H1 (cell line): Measurements from ENCODE around the gene SDR39U1. TPM values are rescaled to one million over a fixed set of nuclear protein-coding genes. Genes with fewer than 3 reads are reported as not detected.

Experiments used
- CTCF ChIA-PET: fragments of 300-600 bp; sonication (Branson Sonifier 250); formaldehyde crosslinking; loops from one replicate; lab custom pipeline; 2021; ENCODE audit not compliant: partially characterized antibody; lab: Charles Lee
- POLR2A ChIA-PET: fragments of 300-600 bp; sonication (Branson Sonifier 250); formaldehyde crosslinking; loops from one replicate; lab custom pipeline; 2021; ENCODE audit warnings: inconsistent platforms; ENCODE audit not compliant: partially characterized antibody; lab: Charles Lee
- DNase-seq, 2 experiments: peaks; one replicate each; pipeline versions ENCODE4 v3.0.0 to v3.0.0-alpha.2; 2010 to 2022; ENCODE audit warnings: low spot score in 2 of 2, low read depth in 1 of 2, mixed read lengths in 1 of 2
- FAIRE-seq: peaks from 2 replicates; lab custom pipeline; 2011; peaks lifted over from hg19 to GRCh38; lab: Jason Lieb, UNC
- H2AFZ ChIP-seq: 2 replicates; pipeline ENCODE4 v1.8.1; 2012; ENCODE audit warnings: low read length, inconsistent platforms
- H2AK5ac ChIP-seq: 2 replicates; pipeline ENCODE4 v1.6.1; 2013; ENCODE audit warnings: low read depth, low read length
- H2BK120ac ChIP-seq: replicated peaks from 2 replicates; pipeline ENCODE3; 2013; ENCODE audit warnings: low read depth, low read length, inconsistent platforms
- H2BK12ac ChIP-seq: 2 replicates; pipeline ENCODE4 v1.6.1; 2013; ENCODE audit warnings: low read depth, low read length
- H2BK15ac ChIP-seq: 2 replicates; pipeline ENCODE4 v1.6.1; 2013; ENCODE audit warnings: low read length
- H2BK20ac ChIP-seq: 2 replicates; pipeline ENCODE4 v1.6.1; 2013; ENCODE audit warnings: low read length
- H2BK5ac ChIP-seq: 2 replicates; pipeline ENCODE4 v1.6.1; 2013; ENCODE audit warnings: low read depth, low read length
- H3K14ac ChIP-seq: 2 replicates; pipeline ENCODE4 v1.6.1; 2013; ENCODE audit warnings: inconsistent platforms; ENCODE audit not compliant: insufficient read length
- H3K18ac ChIP-seq: 2 replicates; pipeline ENCODE4 v1.6.1; 2013; ENCODE audit warnings: low read length; ENCODE audit errors: extremely low read depth
- H3K23ac ChIP-seq: 2 replicates; pipeline ENCODE4 v1.6.1; 2013; ENCODE audit warnings: inconsistent platforms; ENCODE audit not compliant: insufficient read length
- H3K23me2 ChIP-seq: 2 replicates; pipeline ENCODE4 v1.6.1; 2013; ENCODE audit warnings: low read depth, low read length
- H3K27ac ChIP-seq: 2 replicates; pipeline ENCODE4 v1.6.1; 2011; ENCODE audit warnings: low read depth, low read length, inconsistent platforms
- H3K27me3 ChIP-seq, 4 experiments: replicated peaks in 1 of 4; 1 replicate in 1 of 4; 2 replicates in 3 of 4; pipeline versions ENCODE4 v1.6.1 to v1.8.1; 2011 to 2013; ENCODE audit warnings: low read length in 3 of 4, mild to moderate bottlenecking in 3 of 4, inconsistent platforms in 2 of 4, mixed read lengths in 2 of 4, moderate library complexity in 1 of 4; ENCODE audit not compliant: control insufficient read depth in 3 of 4, insufficient read depth in 3 of 4; ENCODE audit errors: extremely low read depth in 1 of 4
- H3K36me3 ChIP-seq, 4 experiments: 2 replicates each; pipeline versions ENCODE4 v1.6.1 to v1.8.1; 2011 to 2013; ENCODE audit warnings: mild to moderate bottlenecking in 4 of 4, low read length in 3 of 4, moderate library complexity in 2 of 4, control low read depth in 1 of 4, inconsistent platforms in 1 of 4; ENCODE audit not compliant: insufficient read depth in 4 of 4, control insufficient read depth in 2 of 4
- H3K4ac ChIP-seq: replicated peaks from 2 replicates; pipeline ENCODE3; 2013; ENCODE audit warnings: low read length, low read depth, mixed read lengths, inconsistent platforms; ENCODE audit not compliant: insufficient read length
- H3K4me1 ChIP-seq, 4 experiments: replicated peaks in 1 of 4; 1 replicate in 1 of 4; 2 replicates in 3 of 4; pipeline versions ENCODE4 v1.6.1 to v1.8.1; 2011 to 2013; ENCODE audit warnings: low read length in 3 of 4, inconsistent platforms in 2 of 4, mixed read lengths in 1 of 4; ENCODE audit not compliant: insufficient read depth in 4 of 4, control insufficient read depth in 3 of 4
- H3K4me2 ChIP-seq, 2 experiments: 2 replicates each; pipeline versions ENCODE4 v1.6.1 to v1.8.1; 2011 to 2013; ENCODE audit warnings: low read depth in 2 of 2, low read length in 2 of 2, control low read depth in 1 of 2, inconsistent platforms in 1 of 2, mild to moderate bottlenecking in 1 of 2; ENCODE audit not compliant: insufficient read depth in 1 of 2
- H3K4me3 ChIP-seq, 4 experiments: fragments of 200-600, 300-600 bp in 1 of 4; sonication (generic), shearing (Covaris generic), sonication (Bioruptor Twin) in 1 of 4; 2 replicates each; pipeline versions ENCODE4 v1.5.1 to v1.8.1; 2011 to 2016; ENCODE audit warnings: low read length in 4 of 4, low read depth in 3 of 4, control low read depth in 2 of 4, inconsistent platforms in 2 of 4, mild to moderate bottlenecking in 2 of 4, mixed read lengths in 1 of 4, moderate library complexity in 1 of 4; ENCODE audit not compliant: insufficient read depth in 2 of 4; ENCODE audit errors: extremely low read depth in 1 of 4
- H3K56ac ChIP-seq: replicated peaks from 2 replicates; pipeline ENCODE3; 2013; ENCODE audit warnings: low read depth, mild to moderate bottlenecking, mixed read lengths, low read length, inconsistent platforms; ENCODE audit not compliant: insufficient read length
- H3K79me1 ChIP-seq: 2 replicates; pipeline ENCODE4 v1.6.1; 2013; ENCODE audit warnings: low read depth, low read length, control low read depth
- H3K79me2 ChIP-seq, 2 experiments: 2 replicates each; pipeline versions ENCODE4 v1.6.1 to v1.8.1; 2012 to 2013; ENCODE audit warnings: low read length in 2 of 2, mild to moderate bottlenecking in 2 of 2, inconsistent platforms in 1 of 2; ENCODE audit not compliant: insufficient read depth in 2 of 2, control insufficient read depth in 1 of 2
- H3K9ac ChIP-seq, 4 experiments: replicated peaks in 1 of 4; 1 replicate in 1 of 4; 2 replicates in 3 of 4; pipeline versions ENCODE4 v1.6.1 to v1.8.1; 2011 to 2013; ENCODE audit warnings: low read depth in 3 of 4, low read length in 3 of 4, control low read depth in 2 of 4, mild to moderate bottlenecking in 2 of 4, moderate library complexity in 2 of 4, inconsistent platforms in 1 of 4; ENCODE audit errors: extremely low read depth in 1 of 4
- H3K9me3 ChIP-seq, 2 experiments: 2 replicates each; pipeline versions ENCODE4 v1.6.1 to v1.8.1; 2012 to 2013; ENCODE audit warnings: mild to moderate bottlenecking in 2 of 2, moderate library complexity in 2 of 2, control low read depth in 1 of 2, inconsistent platforms in 1 of 2, low read depth in 1 of 2, low read length in 1 of 2, mixed read lengths in 1 of 2; ENCODE audit not compliant: insufficient read depth in 2 of 2
- H4K20me1 ChIP-seq, 2 experiments: replicated peaks in 1 of 2; 2 replicates each; pipeline versions ENCODE3 to v1.8.1; 2011 to 2013; ENCODE audit warnings: inconsistent platforms in 2 of 2, low read length in 2 of 2, mild to moderate bottlenecking in 1 of 2; ENCODE audit not compliant: insufficient read depth in 2 of 2, control insufficient read depth in 1 of 2
- H4K5ac ChIP-seq: 2 replicates; pipeline ENCODE4 v1.6.1; 2013; ENCODE audit warnings: low read length, low read depth, mixed read lengths, inconsistent platforms; ENCODE audit not compliant: insufficient read length
- H4K8ac ChIP-seq: 2 replicates; pipeline ENCODE4 v1.8.0; 2013; ENCODE audit warnings: mild to moderate bottlenecking, moderate library complexity, low read length, inconsistent platforms; ENCODE audit not compliant: insufficient read depth; ENCODE audit errors: extremely low read depth
- H4K91ac ChIP-seq: replicated peaks from 2 replicates; pipeline ENCODE3; 2013; ENCODE audit warnings: low read length, mixed read lengths, inconsistent platforms; ENCODE audit not compliant: insufficient read length
- YY1 ChIP-seq: IDR thresholded peaks from 2 replicates; pipeline ENCODE4 v1.6.1; 2011; ENCODE audit warnings: low read depth, mild to moderate bottlenecking, low read length
- WGBS, 2 experiments: shearing (Covaris generic) in 1 of 2; methylation state at CpG; one replicate each; pipeline versions ENCODE4 v1.1.6 to v1.1.7; 2013 to 2015; ENCODE audit warnings: low lambda C conversion rate in 2 of 2, mixed read lengths in 2 of 2, inconsistent platforms in 1 of 2, low coverage in 1 of 2, missing lambda C conversion rate in 1 of 2; ENCODE audit not compliant: insufficient replicate concordance in 2 of 2, insufficient coverage in 1 of 2, insufficient read length in 1 of 2; ENCODE audit errors: extremely low coverage in 1 of 2, missing lambda C conversion rate in 1 of 2; 5-methylcytosine and 5-hydroxymethylcytosine counted together
- polyA plus RNA-seq, 7 experiments: library from polyadenylated mRNA; depleted of rRNA in 3 of 7; stranded (reverse) in 5 of 7; unstranded in 2 of 7; fragments of >200 nt in 5 of 7; fragments of 200-250 nt in 2 of 7; gene quantifications; 1 replicate in 5 of 7; 2 replicates in 1 of 7; 4 replicates in 1 of 7; pipeline versions ENCODE4 v1.2.1 to v1.2.3, GENCODE V29; 2011 to 2013; ENCODE audit warnings: missing spikeins in 2 of 7, mixed read lengths in 2 of 7
- total RNA-seq: library from RNA; stranded (reverse); fragmentation: NEBNext Ultra II Directional; extraction: Animal tissue kit (Norgen Biotek cat#: 25700); gene quantifications from 2 replicates; pipeline ENCODE4 v1.2.1, GENCODE V29; 2021

SDR39U1 gene
- total and polyA plus RNA-seq, 2 of the 8 experiments (the other 6 are each of a cell fraction or from before 2014, with no cell fraction given) = 46.7 to 98.8 TPM

DNA sequence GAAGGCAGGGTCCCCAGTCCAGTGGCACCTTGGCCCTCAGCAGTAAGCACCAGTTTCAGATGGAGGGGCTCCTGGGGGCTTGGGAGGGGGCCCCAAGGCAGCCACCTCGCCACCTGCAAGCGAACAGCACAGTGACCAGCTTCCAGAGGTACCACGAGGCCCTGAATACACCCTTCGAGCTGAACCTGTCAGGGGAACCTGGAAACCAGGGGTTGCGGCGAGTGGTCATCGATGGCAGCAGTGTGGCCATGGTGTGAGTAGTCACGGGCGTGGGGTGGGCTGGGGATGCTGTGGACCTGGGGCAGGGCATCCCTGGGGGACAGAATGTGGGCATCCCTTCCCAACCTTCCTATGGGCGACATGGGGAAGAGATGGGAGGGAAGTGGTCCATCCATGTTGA lies 32.6 kb downstream of the SDR39U1 start:
- no peak overlapping the region for H4K91ac ChIP-seq
- H2AK5ac ChIP-seq = no peak overlapping the region
- H3K23me2 ChIP-seq = no peaks in the 10 kb centered on the region; the same call in 1 of the 2 replicates
- no peak for TF ChIP-seq YY1
- CTCF ChIA-PET = interaction anchor here (0.8 to 9.6 kb wide), 22 partner anchors 8 to 112 kb away, joined by 3 to 101 read pairs (median 5); partner anchors contain the start of genes ADCY4, CBLN3, CIDEB and KHNYN
- H2BK5ac ChIP-seq = no peak overlapping the region
- H3K4me1 ChIP-seq = no peaks in the 10 kb centered on the region
- H3K9me3 ChIP-seq = no peaks in the 10 kb centered on the region
- H3K4ac ChIP-seq = no peak overlapping the region
- H3K27me3 ChIP-seq = 0 out of 7 replicates have a peak, but pooled peaks cover 0 to 2% (median 0%) of the 10 kb centered on the region in 4 experiments
- no peak overlapping the region for H4K8ac ChIP-seq
- H3K18ac ChIP-seq = no peak overlapping the region
- H2BK12ac ChIP-seq = no peak overlapping the region
- H2BK120ac ChIP-seq = no peak overlapping the region
- DNase-seq = no peak
- H3K4me3 ChIP-seq = no peak overlapping the region
- H3K9ac ChIP-seq = no peak overlapping the region
- no peaks in the 10 kb centered on the region for H3K79me2 ChIP-seq
- no peak overlapping the region for H3K4me2 ChIP-seq
- peaks cover 4 to 11% (median 7%) of the 10 kb centered on the region in 4 experiments; a peak in 5 of 8 replicates for H3K36me3 ChIP-seq
- no peak overlapping the region for H3K23ac ChIP-seq
- H3K14ac ChIP-seq = no peak overlapping the region
- H2AFZ ChIP-seq = no peak overlapping the region
- H3K79me1 ChIP-seq = peaks cover 3% of the 10 kb centered on the region; the same call in 1 of the 2 replicates
- FAIRE-seq = no peak
- H4K5ac ChIP-seq = no peak overlapping the region
- no peaks in the 10 kb centered on the region for H4K20me1 ChIP-seq
- POLR2A ChIA-PET = interaction anchor here (0.9 to 5.0 kb wide), 3 partner anchors 10 to 21 kb away, joined by 3 to 25 read pairs (median 5); partner anchors contain the start of genes CBLN3 and KHNYN
- H3K27ac ChIP-seq = no peak overlapping the region
- no peak overlapping the region for H2BK15ac ChIP-seq
- H3K56ac ChIP-seq = no peak overlapping the region
- H2BK20ac ChIP-seq = no peak overlapping the region
- 89% methylated on average over 10 of the region's 10 CpGs; no CpG with 5 or more reads in 1 of the 2 experiments for WGBS, 2 experiments
